Subcutaneous adipose tissue (tissue), 4 donors: ENCODE data around the gene BCAN. TPM values are rescaled to one million over a fixed set of nuclear protein-coding genes. Genes with fewer than 3 reads are reported as not detected.

Source experiments
- total RNA-seq, 4 donors: library from RNA; depleted of rRNA; stranded (reverse); fragments of >200 nt; gene quantifications; one replicate each; pipeline ENCODE4 v1.1.0, GENCODE V29; 2016
- TF ChIP-seq, protein P1 (sequence below): fragments of 450-650 bp; IDR thresholded peaks from one replicate; pipeline ENCODE4 v1.5.1; 2016; ENCODE audit warnings: low read depth, mild to moderate bottlenecking, control low read depth, antibody characterized with exemption, moderate library complexity

BCAN gene
- total RNA-seq, 4 donors from 2014 or later, result not detected

DNA sequence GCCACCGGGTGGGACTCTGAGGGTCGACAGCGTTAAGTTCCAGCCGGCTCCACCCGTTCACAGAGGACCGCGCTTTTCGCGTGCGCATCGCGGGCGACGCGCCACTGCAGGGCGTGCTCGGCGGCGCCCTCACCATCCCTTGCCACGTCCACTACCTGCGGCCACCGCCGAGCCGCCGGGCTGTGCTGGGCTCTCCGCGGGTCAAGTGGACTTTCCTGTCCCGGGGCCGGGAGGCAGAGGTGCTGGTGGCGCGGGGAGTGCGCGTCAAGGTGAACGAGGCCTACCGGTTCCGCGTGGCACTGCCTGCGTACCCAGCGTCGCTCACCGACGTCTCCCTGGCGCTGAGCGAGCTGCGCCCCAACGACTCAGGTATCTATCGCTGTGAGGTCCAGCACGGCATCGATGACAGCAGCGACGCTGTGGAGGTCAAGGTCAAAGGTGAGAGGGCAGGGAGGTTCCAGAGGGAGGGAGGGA lies 4.9 kb downstream of the BCAN start:
- TF ChIP-seq, protein P1, sequence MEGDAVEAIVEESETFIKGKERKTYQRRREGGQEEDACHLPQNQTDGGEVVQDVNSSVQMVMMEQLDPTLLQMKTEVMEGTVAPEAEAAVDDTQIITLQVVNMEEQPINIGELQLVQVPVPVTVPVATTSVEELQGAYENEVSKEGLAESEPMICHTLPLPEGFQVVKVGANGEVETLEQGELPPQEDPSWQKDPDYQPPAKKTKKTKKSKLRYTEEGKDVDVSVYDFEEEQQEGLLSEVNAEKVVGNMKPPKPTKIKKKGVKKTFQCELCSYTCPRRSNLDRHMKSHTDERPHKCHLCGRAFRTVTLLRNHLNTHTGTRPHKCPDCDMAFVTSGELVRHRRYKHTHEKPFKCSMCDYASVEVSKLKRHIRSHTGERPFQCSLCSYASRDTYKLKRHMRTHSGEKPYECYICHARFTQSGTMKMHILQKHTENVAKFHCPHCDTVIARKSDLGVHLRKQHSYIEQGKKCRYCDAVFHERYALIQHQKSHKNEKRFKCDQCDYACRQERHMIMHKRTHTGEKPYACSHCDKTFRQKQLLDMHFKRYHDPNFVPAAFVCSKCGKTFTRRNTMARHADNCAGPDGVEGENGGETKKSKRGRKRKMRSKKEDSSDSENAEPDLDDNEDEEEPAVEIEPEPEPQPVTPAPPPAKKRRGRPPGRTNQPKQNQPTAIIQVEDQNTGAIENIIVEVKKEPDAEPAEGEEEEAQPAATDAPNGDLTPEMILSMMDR, result no peak

DNA sequence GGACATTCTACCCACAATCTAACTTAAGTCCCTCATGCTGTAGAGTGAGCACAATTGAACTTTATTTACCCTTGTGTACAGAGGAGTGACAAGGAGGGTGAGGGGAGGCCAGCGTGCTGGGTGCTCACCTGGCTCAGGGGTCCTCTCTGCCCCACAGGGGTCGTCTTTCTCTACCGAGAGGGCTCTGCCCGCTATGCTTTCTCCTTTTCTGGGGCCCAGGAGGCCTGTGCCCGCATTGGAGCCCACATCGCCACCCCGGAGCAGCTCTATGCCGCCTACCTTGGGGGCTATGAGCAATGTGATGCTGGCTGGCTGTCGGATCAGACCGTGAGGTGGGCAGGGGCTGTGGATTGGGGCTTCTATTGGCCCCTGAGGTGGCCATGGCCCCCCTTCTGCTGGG lies 5.4 kb downstream of the BCAN start:
- TF ChIP-seq, protein P1, result no peak

DNA sequence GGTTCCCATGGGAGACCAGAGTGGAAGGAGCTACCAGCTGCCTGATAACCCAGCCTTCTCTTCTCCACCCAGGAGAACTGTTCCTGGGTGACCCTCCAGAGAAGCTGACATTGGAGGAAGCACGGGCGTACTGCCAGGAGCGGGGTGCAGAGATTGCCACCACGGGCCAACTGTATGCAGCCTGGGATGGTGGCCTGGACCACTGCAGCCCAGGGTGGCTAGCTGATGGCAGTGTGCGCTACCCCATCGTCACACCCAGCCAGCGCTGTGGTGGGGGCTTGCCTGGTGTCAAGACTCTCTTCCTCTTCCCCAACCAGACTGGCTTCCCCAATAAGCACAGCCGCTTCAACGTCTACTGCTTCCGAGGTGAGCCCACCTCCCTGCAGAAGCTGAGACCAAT lies 6.6 kb downstream of the BCAN start:
- TF ChIP-seq, protein P1, result no peak

DNA sequence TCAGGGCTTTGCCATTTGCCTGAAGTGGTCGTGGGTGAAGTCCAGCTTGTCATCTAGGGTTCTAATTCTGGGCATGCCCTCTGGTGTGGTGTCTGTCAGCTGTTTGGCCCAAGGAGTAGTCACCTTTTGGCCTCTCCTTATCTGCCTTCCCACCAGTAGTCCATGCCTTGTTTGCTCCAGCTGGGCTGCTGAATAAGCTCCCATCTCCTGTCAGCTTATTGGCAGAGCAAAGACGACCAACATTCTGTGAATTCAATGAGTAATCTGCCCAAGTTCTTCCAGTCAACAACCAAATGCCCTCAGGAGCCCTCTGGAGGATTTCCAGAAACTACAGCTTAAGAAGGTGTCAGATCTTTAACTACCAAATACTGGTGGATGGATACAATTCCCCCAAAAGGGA lies 7.0 kb downstream of the BCAN start:
- TF ChIP-seq, protein P1, result no peak

DNA sequence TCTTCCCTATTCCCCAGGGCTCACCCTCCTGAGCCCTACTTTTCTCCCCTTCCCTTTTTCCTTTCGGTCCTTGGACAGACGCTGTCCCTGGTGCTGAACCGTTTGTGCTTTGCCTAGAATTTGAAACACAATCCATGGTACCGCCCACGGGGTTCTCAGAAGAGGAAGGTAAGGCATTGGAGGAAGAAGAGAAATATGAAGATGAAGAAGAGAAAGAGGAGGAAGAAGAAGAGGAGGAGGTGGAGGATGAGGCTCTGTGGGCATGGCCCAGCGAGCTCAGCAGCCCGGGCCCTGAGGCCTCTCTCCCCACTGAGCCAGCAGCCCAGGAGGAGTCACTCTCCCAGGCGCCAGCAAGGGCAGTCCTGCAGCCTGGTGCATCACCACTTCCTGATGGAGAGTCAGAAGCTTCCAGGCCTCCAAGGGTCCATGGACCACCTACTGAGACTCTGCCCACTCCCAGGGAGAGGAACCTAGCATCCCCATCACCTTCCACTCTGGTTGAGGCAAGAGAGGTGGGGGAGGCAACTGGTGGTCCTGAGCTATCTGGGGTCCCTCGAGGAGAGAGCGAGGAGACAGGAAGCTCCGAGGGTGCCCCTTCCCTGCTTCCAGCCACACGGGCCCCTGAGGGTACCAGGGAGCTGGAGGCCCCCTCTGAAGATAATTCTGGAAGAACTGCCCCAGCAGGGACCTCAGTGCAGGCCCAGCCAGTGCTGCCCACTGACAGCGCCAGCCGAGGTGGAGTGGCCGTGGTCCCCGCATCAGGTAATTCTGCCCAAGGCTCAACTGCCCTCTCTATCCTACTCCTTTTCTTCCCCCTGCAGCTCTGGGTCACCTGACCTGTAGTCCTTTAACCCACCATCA lies 10.4 kb downstream of the BCAN start:
- TF ChIP-seq, protein P1, result no peak

DNA sequence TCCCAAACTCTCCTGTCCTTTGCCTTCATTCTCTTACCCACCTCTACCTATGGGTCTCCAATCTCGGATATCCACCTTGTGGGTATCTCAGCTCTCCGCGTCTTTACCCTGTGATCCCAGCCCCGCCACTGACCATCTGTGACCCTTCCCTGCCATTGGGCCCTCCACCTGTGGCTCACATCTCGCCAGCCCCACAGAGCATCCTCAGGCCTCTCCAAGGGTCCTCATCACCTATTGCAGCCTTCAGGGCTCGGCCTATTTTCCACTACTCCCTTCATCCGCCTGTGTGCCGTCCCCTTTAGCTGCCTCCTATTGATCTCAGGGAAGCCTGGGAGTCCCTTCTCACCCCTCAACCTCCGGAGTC lies 11.1 kb downstream of the BCAN start:
- TF ChIP-seq, protein P1, result no peak

DNA sequence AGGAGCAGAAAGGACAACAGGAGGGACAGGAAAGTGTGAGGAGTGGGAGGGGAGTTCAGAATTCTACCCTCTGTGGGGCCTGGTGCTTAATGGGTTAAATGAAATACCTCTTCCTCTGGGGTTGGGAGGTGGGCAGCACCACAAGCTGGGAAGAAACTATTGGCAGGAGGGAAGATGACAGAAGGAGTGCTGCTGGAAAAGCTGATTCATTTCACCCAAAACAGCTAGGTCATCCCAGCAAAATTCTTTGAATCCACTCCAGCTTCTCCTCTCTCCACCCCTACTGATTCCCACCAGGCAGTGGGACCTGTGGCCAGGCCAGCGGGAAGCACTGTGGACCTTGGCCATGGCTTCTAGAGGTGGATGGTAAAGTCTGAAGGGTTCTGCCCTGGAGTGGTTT lies 12.8 kb downstream of the BCAN start:
- TF ChIP-seq, protein P1, result no peak
